SKM-1 treated with dmso at 0.1 percent for 144 hours (cell line): ENCODE data around the gene FBXO11.
"Not testable (repeated sequence)": the region's sequence is repeated elsewhere in the genome, so short reads cannot be mapped to it uniquely, and the experiment has no call there.

Source experiments
- DNase-seq: peaks from one replicate; lab custom pipeline; 2025; ENCODE audit not compliant: unreplicated experiment; lab: John Stamatoyannopoulos, UW

FBXO11 gene

GRCh38 chr2:47862949-47863348 lies 43.3 kb downstream of the FBXO11 start:
- no peak for DNase-seq

- DNase-seq = not testable (repeated sequence)
These were observed 53.1 kb downstream of the FBXO11 start for GRCh38 chr2:47853067-47853777.

- no peak for DNase-seq
These were observed 56.1 kb downstream of the FBXO11 start for GRCh38 chr2:47850198-47850597.

GRCh38 chr2:47849368-47849767 lies 56.9 kb downstream of the FBXO11 start:
- DNase-seq = no peak

DNA sequence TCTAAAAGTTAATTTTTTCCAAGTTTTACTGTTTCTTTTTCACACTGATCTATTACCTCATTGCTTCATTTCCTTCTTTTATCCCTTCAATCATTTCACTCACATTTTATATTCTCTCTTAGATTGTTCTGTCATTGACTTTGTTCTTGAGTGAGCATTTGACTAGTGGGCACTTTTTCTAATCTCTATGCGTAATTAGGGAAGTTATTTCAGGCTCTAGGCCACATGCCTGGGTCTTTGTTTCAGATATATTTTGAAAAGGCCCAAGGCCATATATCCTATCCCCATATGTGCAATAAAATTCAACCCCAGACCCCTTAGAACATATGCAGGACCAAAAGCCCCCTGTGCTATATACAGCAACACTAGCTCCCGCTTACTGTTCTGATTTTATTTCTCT lies 62.1 kb downstream of the FBXO11 start:
- no peak for DNase-seq

DNA sequence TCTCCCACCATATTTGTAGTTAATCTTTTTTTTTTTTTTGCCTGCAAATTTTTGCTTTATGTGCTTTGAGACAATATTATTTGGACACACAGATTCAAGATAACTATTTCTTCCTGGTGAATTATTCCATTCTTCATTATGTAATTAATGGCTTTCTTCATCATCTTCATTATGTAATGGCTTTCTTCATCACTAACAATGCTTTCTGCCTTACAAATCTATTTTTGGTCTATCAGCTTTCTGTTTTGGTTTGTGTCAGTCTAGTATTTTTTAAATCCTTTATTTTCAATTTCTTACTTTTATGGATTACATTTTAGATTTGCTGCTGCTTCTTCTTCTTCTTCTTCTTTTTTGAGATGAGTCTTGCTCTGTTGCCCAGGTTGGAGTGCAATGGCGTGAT lies 62.9 kb downstream of the FBXO11 start:
- no peak for DNase-seq

DNA sequence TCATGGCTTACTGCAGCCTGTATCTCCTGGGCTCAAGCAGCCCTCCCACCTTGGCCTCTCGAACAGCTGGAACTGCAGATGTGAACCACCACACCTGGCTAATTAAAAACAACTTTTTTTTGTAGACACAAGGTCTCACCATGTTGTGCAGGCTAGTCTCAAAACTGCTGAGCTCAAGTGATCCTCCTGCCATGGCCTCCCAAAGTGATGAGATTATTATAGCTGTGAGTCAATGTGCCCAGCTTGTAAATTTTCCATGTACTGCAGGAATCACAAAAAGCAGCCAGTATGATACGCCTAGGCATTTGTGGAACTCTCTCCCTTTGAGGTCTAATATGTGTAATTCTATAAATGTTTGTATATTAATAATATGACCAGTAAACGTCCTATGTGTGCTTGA lies 63.5 kb downstream of the FBXO11 start:
- no peak for DNase-seq

DNA sequence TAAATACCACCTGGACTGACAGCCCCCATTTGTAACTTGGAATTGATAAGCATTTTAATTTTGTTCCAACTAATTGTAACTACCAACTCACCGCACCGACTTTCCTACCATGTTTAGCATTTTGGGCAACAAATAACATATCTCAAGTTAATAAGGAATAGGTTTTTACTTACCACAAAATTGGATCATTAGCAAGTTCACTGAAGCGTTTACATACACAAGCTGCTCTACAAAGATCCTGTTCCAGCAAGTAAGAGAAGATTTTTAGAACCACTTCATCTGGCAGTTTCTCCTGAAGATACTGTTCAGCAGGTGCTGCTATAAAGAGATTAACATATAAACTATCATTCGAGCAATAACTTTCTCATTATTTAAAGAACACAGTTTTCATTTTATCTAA lies 67.6 kb downstream of the FBXO11 start:
- DNase-seq = no peak

DNA sequence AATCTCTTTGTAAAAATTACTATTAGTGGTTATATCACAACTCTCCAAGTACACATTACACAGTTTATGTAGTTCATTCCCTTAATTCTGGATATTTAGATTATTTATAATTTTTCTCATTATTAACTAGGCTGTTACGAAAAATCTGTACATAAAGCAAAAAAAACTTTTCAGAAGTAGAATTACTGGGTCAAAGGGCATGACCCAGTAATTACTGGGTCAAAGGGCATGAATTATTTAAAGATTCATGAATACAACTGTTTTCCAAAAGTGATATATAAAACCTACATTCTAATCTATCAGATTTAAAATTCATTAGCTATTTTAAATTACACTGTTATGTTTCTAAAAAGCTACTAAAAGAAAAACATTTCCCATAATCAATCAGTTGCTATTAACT lies 68.0 kb downstream of the FBXO11 start:
- DNase-seq = no peak

GRCh38 chr2:47833516-47833968 lies 72.8 kb downstream of the FBXO11 start:
- no peak for DNase-seq

DNA sequence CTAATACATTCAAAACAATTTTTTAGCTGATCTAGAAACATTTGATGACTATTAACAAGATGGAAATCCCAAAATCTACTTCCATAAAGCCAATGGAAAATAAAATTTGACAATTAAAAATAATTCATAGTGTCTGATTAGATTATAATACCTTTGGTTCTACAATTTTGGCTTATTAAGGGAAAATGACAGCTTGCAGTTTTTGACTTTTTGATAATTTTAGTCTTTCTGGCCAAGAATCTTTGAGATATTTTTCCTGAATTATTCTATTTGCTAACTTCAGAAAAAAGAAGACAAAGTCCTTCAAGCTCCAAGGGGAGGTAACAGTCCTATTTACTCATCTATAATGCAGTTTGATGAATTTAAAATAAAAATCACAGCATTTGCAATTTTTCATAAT lies 83.8 kb downstream of the FBXO11 start:
- no peak for DNase-seq

- DNase-seq = no peak
These were observed 86.5 kb downstream of the FBXO11 start for GRCh38 chr2:47819834-47820233.

- DNase-seq = no peak
These were observed 87.5 kb downstream of the FBXO11 start for GRCh38 chr2:47818777-47819176.

DNA sequence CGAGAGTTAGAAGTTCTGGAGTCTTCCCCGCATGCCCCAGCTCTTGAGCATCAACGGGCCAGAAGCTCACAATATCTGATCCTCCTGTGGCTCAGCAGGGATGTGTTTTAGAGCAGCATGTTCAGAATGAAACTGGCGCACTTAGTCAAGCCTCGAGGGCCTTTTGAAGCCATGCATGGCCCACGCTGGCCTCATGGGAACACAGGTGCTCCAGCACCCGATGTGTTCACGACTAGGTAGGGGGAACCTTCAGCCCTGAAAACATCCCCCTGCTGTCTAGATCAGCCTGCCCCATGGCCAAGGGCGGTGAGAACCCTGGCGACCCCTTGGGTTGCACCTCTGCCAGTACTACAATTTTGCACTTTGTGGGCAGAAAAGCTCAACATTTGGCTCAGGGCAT lies 90.5 kb downstream of the FBXO11 start:
- no peak for DNase-seq

DNA sequence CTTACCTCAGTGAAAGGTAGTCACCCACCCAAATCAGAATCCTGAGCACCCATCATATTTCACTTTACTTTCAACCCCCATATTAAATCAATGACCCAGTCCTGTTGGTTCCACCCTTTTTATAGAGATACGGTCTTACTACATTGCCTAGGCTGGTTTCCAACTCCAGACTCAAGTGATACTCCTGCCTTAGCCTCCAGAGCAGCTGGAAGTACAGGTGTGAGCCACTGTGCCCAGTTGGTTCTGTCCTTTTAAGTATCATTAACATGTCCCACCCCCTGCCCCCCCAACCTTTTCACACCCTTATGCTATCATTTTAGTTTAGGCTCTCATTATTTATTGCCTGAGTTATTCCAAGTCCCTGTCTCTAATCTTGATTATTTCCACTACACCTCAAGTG lies 94.6 kb downstream of the FBXO11 start:
- DNase-seq = no peak

DNA sequence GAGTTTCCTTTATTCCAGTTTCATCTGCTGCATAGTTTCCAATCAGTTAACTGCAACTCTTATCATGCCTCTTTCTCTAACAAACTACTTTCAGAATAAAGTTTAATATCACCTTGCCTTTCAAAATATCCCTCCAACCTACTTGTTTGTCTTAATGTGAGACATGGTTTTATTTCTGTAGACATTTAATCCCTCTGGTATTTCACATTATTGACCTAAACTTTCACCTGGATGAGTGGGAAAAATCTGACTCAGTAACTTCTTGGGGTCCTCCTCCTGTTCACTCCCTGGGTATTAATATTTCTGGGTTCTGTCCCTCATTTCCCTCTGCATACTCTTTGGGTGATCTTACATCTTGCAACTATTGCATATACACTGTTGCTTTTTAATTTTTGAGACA lies 95.4 kb downstream of the FBXO11 start:
- no peak for DNase-seq

DNA sequence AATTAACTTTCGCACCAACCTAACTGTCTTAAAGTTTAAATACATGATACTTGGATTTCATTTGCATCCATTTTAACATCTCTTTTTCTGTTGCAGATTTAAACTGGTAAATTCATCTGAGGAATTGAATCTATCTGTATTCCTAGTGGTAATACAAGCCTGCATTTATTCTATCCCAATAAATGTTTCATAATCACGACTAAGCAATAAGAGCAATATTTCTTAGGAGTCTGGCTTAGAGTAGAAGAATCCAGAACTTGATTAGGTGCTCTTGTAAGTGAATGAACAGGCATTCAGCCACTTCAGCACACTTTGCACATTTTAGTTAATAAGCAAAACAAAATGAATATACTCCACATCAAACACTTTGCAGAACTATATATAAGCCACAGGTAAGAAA lies 96.4 kb downstream of the FBXO11 start:
- DNase-seq = no peak

DNA sequence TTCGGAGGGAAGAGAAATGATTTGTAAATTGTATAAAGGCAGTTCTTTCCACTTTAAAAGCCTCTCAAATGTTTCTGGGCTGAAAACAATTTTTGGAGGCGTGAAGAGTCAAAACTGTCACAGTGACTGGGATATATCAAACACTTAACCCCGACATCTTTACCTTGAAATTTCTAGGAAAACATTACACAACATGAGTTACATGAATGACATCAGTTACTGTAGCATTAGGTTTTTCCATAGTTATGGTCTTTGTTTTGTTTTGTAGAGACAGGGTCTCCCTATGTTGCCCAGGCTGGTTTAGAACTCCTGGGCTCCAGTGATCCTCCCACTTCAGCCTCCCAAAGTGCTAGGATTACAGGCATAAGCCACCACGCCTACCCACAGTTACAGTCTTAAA lies 97.7 kb downstream of the FBXO11 start:
- DNase-seq = no peak

DNA sequence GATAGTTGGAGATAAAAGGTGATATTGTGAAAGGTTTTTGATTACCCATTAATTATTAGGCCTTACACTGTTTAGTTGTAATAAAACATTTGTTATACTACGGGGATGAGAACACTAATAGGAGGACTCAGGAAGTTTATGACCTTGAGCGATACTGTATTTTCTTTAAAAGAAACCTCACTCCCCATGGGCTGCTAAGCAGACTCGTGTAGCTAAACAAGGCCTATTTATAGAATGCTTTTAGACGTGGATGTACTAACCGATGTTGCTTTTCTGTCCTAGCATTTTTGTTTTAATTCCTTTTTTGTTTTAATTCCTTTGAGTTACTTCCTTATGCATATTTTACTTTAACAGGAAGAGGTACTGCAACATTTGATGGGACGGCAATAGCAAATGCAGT lies 100.4 kb downstream of the FBXO11 start:
- no peak for DNase-seq

GRCh38 chr2:47803770-47804169 lies 102.5 kb downstream of the FBXO11 start:
- DNase-seq = no peak

DNA sequence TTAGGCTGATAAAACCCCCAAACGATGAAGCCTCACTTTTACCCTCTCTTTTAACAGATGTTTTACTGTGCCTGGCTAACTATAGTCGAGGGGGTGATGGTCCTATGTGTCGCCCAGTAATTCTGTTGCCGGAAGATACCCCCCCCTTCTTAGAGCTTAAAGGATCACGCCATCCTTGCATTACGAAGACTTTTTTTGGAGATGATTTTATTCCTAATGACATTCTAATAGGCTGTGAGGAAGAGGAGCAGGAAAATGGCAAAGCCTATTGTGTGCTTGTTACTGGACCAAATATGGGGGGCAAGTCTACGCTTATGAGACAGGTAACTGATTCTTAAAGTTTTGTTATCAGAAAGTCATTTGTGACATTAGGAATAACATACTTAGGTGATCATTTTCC lies 102.9 kb downstream of the FBXO11 start:
- DNase-seq = no peak

- DNase-seq = no peak
These were observed 105.2 kb downstream of the FBXO11 start for GRCh38 chr2:47801118-47801517.

- peak; percentile 18 for DNase-seq
These were observed 107.2 kb downstream of the FBXO11 start for GRCh38 chr2:47799031-47799609.
